GM19025 (cell line): Measurements from ENCODE around the gene GPR63.

Experiments used
- ATAC-seq: cut with Tn5 transposase; IDR thresholded peaks from one replicate; pipeline ENCODE4 v1.9.1; 2021; ENCODE audit warnings: mild to moderate bottlenecking, low read depth, moderate library complexity; ENCODE audit not compliant: unreplicated experiment

The GPR63 gene

GRCh38 chr6:96823743-96824142, 13.5 kb downstream of the GPR63 start:
- no peak for ATAC-seq

DNA sequence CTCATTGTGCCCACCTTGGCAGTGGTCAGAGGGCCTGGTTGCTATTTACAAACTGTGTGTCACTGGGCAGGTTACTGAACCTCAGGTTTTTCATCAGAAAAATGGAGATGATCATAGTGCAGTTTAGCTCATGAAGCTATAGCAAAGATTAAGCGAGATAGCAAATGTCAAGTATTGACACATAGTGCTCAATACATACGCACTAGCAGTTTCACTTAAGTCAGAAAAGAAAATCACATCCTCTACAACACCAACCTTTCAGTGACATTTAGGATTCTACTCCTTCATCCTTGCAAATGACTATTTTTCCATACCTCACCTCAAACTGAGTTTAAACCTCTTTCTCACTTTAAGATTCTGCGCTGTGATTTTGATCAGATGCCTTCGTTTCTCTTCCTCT, 16.2 kb downstream of the GPR63 start:
- ATAC-seq = no peak

DNA sequence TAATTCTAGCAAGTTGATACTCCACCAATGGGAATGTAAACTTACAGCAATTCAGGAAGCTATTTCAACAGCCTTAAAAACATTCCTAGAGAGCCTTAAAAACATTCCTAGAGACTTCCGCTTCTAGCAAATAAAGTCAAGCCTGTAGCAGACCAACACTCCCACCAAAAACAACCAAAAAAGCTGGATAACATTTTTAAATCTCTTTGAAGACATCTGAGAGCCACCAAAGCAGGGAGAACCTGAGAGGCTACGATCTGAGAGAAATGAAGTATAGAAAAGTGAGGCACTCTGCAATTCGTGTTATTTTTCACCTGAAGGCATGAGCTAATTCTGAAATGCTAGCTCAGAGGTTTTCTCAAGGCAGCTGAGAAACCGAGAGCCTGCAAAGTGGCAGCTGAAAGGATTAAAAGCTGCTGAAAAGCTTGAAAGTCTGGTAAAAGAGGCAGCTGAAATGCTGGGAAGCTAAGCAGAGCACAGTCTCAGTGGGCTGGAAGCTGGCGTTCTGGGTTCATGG, 20.9 kb downstream of the GPR63 start:
- no peak for ATAC-seq

- ATAC-seq = no peak
Measured at GRCh38 chr6:96814625-96815024, 22.7 kb downstream of the GPR63 start.

GRCh38 chr6:96812077-96812703, 25.1 kb downstream of the GPR63 start:
- ATAC-seq = no peak

DNA sequence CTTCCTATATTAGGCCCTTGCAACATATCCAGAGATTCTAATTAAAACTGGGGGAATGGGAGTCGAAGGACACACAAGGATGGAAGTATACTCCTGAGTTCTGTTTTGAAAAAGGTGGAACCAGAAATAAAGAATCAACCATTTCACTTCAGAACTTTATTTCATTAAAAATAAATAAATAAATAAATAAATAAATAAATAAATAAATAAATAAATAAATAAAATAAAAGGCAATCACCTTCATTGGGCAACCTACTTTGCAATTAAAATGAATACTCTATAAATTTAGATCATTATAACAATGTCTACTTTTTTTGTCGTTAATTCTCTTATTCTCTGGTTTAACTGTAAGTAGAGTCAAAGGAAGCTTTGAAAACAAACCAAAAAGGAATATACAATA, 25.6 kb downstream of the GPR63 start:
- no peak for ATAC-seq

DNA sequence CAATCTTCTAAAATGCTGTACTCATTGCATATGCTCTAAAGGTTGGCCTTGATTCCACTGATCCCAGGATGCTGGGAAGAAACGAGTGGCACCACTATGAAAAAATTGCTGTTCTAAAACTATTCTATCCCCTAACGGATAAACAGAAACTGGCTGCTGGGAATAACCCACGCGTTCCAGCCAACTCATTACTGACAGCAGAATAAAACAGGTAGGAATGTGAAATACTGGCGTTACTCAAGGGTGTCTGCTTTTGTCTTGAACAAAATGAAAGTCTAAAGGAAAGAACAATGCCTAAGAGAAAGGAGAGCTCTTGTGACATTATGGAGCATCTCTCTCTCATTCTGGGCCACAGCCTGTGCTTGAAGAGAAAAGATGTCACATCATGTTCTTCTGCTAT, 26.1 kb downstream of the GPR63 start:
- ATAC-seq = no peak

- ATAC-seq = no peak
Measured at GRCh38 chr6:96809119-96809518, 28.2 kb downstream of the GPR63 start.

- no peak for ATAC-seq
Measured at GRCh38 chr6:96803106-96803481, 34.2 kb downstream of the GPR63 start.

DNA sequence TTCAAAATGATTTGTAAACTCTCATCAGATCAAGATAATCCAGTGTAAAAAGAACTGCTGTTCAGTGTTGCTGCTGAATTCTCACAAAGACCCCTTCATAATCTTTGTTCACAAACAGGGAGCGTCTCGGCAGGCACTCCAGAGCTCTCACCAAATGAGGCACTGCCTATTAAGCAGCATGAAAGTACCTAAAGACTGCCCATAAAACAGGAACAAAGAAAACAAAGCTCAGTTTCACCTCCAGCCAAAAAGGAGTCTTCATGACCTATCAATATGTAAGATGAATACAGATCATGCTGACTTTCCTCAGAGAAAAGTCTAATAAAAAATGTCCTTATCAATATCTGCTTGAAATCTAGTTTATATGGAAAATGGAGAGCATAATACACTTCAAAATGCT, 41.8 kb downstream of the GPR63 start:
- no peak for ATAC-seq

- ATAC-seq = no peak
Measured at GRCh38 chr6:96794980-96795379, 42.3 kb downstream of the GPR63 start.

DNA sequence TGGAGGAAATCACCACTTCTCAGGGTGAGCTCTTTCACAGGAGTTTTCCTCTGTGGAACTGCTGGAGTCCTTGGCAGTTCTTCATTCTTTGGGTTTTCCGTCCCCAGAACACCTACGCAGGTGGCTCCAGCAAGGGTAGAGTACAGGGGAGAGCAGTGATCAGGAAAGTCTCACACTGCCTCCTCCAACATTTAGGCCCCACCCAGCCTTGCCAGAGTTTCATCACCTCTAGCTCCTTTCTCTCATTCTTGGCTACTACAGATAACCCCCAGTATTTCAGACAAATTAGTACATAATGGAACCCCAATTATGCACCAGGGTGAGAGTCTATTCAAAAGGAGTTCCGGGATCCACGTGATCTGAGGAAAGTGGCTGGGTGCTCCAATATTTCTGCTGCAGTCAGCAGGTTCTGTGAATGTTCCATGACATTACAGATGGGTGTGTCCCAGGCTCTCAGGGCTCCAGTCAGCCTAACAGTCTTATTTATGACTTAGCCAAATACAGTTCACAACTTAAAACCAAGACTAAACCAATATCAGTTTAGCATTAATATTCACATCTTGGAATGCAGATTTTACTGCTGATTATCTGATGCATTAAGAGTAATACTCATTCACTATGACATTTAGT, 44.6 kb downstream of the GPR63 start:
- ATAC-seq = no peak

GRCh38 chr6:96789871-96790270, 47.4 kb downstream of the GPR63 start:
- no peak for ATAC-seq

- ATAC-seq = no peak
Measured at GRCh38 chr6:96787846-96788580, 49.3 kb downstream of the GPR63 start.

- ATAC-seq = no peak
Measured at GRCh38 chr6:96786336-96786735, 50.9 kb downstream of the GPR63 start.

- ATAC-seq = no peak
Measured at GRCh38 chr6:96784650-96785049, 52.6 kb downstream of the GPR63 start.

- no peak for ATAC-seq
Measured at GRCh38 chr6:96783307-96783706, 54.0 kb downstream of the GPR63 start.

DNA sequence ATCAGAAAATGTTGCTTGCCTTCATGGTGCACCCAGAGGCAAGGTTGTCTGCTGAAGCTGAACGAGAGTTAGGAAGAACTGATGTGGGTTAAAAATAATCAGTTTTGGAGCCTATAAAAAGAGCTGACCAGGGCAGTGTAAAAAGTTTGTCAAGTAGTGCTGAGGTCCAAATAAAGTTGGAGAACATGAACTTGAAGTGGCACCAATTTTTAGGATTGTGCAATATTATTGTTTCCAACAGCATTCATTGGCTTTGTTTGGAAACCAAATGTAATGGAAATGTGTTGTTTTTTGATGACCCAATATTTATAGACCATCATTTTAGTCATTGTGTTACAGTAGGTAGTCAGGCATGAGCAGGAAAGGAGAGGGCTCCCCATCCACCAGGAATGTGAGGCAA, 55.7 kb downstream of the GPR63 start:
- ATAC-seq = no peak

DNA sequence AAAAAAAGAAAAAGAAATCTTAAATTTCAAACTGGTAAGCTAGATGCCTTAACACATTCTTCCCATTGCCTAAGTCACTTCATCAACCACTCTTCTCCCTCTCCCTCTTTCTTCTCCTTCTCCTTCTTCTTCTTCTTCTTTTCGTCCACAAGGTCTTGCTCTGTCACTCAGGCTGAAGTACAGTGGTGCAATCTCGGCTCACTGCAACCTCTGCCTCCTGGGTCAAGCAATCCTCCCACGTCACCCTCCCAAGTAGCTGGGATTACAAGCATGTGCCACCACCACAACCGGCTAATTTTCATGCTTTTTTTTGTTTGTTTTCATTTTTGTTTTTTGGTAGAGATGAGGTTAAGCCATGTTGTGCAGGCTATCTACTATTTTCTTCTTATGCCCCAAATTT, 60.2 kb downstream of the GPR63 start:
- ATAC-seq = no peak

DNA sequence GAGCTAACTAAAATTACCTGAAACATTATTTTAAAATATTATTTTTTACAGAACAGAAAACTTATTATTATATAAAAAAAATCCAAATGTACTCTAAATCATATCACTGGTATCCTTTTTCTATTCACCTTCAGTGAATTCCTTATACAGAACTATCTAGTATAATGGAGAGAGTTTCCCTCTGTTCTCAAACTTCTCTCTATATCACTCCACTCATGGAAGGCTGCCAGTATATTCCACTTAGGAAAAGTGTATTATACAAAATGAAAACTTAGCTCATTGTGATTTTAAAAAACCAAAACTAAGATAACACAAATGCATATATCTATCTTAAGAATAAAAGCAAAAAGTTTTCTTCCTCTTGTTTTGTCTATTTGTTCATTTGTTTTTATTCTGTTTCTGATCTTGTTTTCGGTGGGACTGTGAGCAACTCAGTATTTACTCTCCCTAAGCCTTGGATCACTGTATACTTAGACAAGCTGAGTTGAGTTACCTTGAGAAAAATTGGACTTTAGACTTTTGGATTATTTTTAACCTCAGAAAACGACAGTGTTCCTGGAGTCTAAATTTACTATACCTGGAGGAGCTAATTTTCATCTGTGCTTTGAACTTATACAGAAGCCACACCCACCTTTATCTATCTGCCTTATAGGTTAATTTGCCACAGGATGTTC, 61.4 kb downstream of the GPR63 start:
- no peak for ATAC-seq

DNA sequence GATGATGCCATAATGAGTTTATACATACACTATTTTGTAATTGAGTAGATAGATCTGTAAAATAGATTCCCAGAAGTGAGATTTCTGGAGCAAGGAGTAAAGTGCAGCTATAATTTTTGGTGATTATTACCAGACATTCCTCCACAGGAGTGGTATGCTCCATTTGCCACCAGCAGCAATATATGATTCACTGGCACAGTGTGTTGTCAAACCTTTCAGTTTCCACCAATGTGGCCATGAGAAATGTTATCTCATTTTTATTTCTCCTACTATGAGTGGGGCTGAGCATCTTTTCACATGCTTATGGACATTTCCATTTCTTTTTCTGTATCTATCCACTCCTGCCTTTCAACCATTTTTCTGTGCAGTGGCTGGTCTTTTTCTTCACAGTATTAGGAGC, 70.5 kb downstream of the GPR63 start:
- no peak for ATAC-seq
